ENCODE results near the gene PARD6G. TPM values are rescaled to one million over a fixed set of nuclear protein-coding genes. Genes with fewer than 3 reads are reported as not detected.
A peak's percentile ranks its signal among the peaks of the same experiment; 100 is the strongest.

PARD6G gene
- total RNA-seq, 5 donors from 2014 or later (not counting 1 experiment from before 2014, with no cell fraction given), result 0.15 to 0.96 (median 0.50) TPM; not detected in 1

DNA sequence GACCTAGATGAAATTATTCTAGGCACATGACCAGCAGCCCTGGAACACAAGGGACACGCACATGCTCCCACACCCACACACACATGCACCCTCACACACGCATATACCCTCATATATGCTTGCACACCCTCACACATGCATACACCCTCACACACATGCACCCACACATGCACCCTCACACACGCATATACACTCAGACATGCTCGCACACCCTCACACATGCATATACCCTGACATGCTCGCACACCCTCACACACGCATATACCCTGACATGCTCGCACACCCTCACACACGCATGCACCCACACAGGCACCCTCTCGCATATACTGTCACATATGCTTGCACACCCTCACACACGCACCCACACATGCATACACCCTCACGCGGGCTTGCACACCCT lies 61.8 kb downstream of the PARD6G start:
- peaks cover 4 to 12% of the 10 kb centered on the region in 2 donors for H3K27me3 Mint-ChIP-seq
- POLR2A ChIA-PET, result no interaction called here
- CTCF ChIA-PET, result no interaction called here
- ATAC-seq (replicated peaks in 1 of 4) (no peak), DNase-seq (no peak)
- H3K27ac ChIP-seq (ENCODE audit: low read length), result no peak overlapping the region
- no peaks in the 10 kb centered on the region for H3K36me3 Mint-ChIP-seq
- no peak overlapping the region for H3K4me3 ChIP-seq (ENCODE audit: control insufficient read depth in 1 of 2, extremely low read depth in 1 of 2, low read length in 1 of 2)
- peaks cover 0 to 16% of the 10 kb centered on the region in 2 experiments for H3K27me3 ChIP-seq (replicated peaks in 1 of 2; ENCODE audit: control insufficient read depth in 2 of 2, extremely low read depth in 1 of 2, insufficient read depth in 2 of 2, low read length in 1 of 2)
- H3K4me1 Mint-ChIP-seq, result no peaks in the 10 kb centered on the region
- H3K4me1 ChIP-seq (ENCODE audit: control insufficient read depth in 1 of 2, extremely low read depth in 1 of 2, insufficient read depth in 2 of 2, low read length in 2 of 2), result no peaks in the 10 kb centered on the region
- H3K36me3 ChIP-seq (ENCODE audit: control insufficient read depth in 2 of 2, extremely low read depth in 1 of 2, insufficient read depth in 1 of 2, low read length in 1 of 2), result no peaks in the 10 kb centered on the region
- H3K9me3 Mint-ChIP-seq, result no peaks in the 10 kb centered on the region
- H3K4me3 Mint-ChIP-seq, result no peak overlapping the region
- WGBS (ENCODE audit: insufficient coverage), result 95% methylated on average over 12 of the region's 12 CpGs
- no peak overlapping the region for H3K27ac Mint-ChIP-seq
- H3K9me3 ChIP-seq, result no peaks in the 10 kb centered on the region

DNA sequence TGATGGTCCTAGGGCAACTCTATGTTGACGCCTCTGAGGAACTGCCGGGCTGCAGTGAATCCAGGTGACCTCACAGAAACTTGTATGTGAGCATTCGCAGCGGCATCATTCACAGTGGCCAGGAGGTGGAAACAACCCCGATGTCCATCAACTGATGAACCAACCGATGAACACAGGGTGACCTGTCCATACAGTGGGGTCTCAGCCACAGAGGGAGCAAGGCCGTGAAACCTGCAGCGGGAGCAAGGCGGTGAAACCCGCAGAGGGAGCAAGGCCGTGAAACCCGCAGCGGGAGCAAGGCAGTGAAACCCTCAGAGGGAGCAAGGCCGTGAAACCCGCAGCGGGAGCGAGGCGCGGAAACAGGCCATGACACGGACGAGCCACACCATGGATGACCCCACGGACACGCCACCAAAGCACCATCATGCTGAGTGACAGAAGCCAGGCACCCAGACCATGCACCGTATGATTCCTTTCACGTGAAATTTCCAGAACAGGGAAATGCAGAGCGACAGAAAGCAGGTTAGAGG lies 63.0 kb downstream of the PARD6G start:
- CTCF ChIA-PET, result no interaction called here
- Histone ChIP-seq H3K4me3 (ENCODE audit: control insufficient read depth in 1 of 2, extremely low read depth in 1 of 2, low read length in 1 of 2) (no peak overlapping the region), H3K4me1 (ENCODE audit: control insufficient read depth in 1 of 2, extremely low read depth in 1 of 2, insufficient read depth in 2 of 2, low read length in 2 of 2) (peaks cover 0 to 7% of the 10 kb centered on the region in 2 experiments), H3K27ac (ENCODE audit: low read length) (no peak overlapping the region), H3K36me3 (ENCODE audit: control insufficient read depth in 2 of 2, extremely low read depth in 1 of 2, insufficient read depth in 1 of 2, low read length in 1 of 2) (no peaks in the 10 kb centered on the region), H3K9me3 (no peaks in the 10 kb centered on the region), H3K27me3 (replicated peaks in 1 of 2; ENCODE audit: control insufficient read depth in 2 of 2, extremely low read depth in 1 of 2, insufficient read depth in 2 of 2, low read length in 1 of 2) (peaks cover 0 to 13% of the 10 kb centered on the region in 2 experiments)
- 91% methylated on average over 23 of the region's 26 CpGs for WGBS (ENCODE audit: insufficient coverage)
- Mint-ChIP-seq H3K4me3 (no peak overlapping the region), H3K27me3 (peaks cover 7 to 14% of the 10 kb centered on the region in 2 donors), H3K4me1 (no peaks in the 10 kb centered on the region), H3K36me3 (no peaks in the 10 kb centered on the region), H3K27ac (no peak overlapping the region), H3K9me3 (no peaks in the 10 kb centered on the region)
- POLR2A ChIA-PET, result no interaction called here
- DNase-seq (no peak), ATAC-seq (replicated peaks in 1 of 4) (no peak)

DNA sequence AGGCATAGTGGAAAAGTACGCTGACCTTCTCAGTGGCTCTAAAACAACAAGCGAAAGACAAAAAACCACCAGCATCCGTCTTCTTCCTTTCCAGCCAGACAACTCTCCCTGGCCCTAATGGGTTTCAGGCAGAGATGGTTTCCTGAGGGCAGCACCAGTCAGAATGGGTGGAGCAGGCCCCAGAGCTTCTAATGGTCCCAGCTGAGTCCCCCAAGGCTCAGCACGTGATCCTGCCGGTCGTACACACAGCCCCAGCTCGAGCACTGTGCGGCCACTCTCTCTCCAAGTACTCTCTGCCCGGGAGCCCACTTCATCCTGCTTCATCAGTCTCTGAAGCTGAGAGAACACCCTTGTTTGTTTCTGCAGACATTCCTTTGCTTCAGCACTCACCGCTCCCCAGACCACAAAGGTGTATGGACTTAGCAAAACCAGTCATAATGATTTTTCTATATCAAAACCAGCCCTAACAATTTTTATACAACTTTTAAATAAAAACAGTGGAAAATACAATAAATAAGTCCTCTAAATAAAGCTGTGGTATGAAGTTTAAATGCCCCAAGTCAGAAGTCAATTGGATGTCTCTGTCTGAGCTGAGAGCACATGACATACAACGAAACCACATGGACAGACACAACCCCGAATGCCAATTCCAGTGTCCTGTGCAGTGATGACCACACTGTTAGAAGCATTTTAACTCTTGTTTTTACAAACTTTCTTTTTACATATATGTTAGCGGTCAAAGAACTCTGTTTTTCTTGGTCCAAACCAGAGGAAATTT lies 63.9 kb downstream of the PARD6G start:
- Histone ChIP-seq H3K36me3 (ENCODE audit: control insufficient read depth in 2 of 2, extremely low read depth in 1 of 2, insufficient read depth in 1 of 2, low read length in 1 of 2) (no peaks in the 10 kb centered on the region), H3K4me1 (ENCODE audit: control insufficient read depth in 1 of 2, extremely low read depth in 1 of 2, insufficient read depth in 2 of 2, low read length in 2 of 2) (peaks cover 0 to 7% of the 10 kb centered on the region in 2 experiments), H3K9me3 (no peaks in the 10 kb centered on the region), H3K27ac (ENCODE audit: low read length) (no peak overlapping the region), H3K4me3 (ENCODE audit: control insufficient read depth in 1 of 2, extremely low read depth in 1 of 2, low read length in 1 of 2) (no peak overlapping the region), H3K27me3 (replicated peaks in 1 of 2; ENCODE audit: control insufficient read depth in 2 of 2, extremely low read depth in 1 of 2, insufficient read depth in 2 of 2, low read length in 1 of 2) (peaks cover 0 to 16% of the 10 kb centered on the region in 2 experiments)
- DNase-seq, result no peak
- Mint-ChIP-seq H3K9me3 (no peaks in the 10 kb centered on the region), H3K36me3 (no peaks in the 10 kb centered on the region), H3K27ac (no peak overlapping the region), H3K27me3 (peaks cover 10 to 11% of the 10 kb centered on the region in 2 donors), H3K4me1 (peaks cover 0 to 2% (median 0%) of the 10 kb centered on the region in 3 donors), H3K4me3 (no peak overlapping the region)
- CTCF ChIA-PET, result no interaction called here
- no peak for ATAC-seq (replicated peaks in 1 of 4)
- POLR2A ChIA-PET, result no interaction called here
- WGBS (ENCODE audit: insufficient coverage), result 82% methylated on average over 8 of the region's 13 CpGs

DNA sequence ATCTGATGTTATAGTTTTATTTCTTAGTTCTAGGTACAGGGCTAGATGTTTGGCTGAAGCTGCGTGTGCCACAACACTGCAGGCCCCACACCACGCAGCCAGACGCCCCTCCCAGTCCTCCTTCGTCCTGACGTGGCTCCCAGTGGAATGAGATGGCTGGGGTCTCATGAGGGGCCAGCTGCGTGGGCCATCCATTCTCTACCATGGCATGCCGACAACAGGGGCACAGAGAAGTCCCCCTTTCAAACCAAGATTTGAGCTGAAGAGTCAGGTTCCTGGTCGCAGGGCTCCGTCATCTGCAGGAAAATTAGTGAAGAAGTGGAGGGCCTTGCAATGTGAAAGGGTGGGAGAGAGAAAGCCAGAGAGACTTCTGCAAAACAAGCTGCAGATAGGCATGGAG lies 64.5 kb downstream of the PARD6G start:
- H3K9me3 ChIP-seq, result no peaks in the 10 kb centered on the region
- no peak overlapping the region for H3K4me3 ChIP-seq (ENCODE audit: control insufficient read depth in 1 of 2, extremely low read depth in 1 of 2, low read length in 1 of 2)
- no peak overlapping the region for H3K27ac Mint-ChIP-seq
- H3K4me3 Mint-ChIP-seq, result no peak overlapping the region
- 82% methylated on average over 7 of the region's 9 CpGs for WGBS (ENCODE audit: insufficient coverage)
- H3K27me3 ChIP-seq (replicated peaks in 1 of 2; ENCODE audit: control insufficient read depth in 2 of 2, extremely low read depth in 1 of 2, insufficient read depth in 2 of 2, low read length in 1 of 2), result peaks cover 0 to 13% of the 10 kb centered on the region in 2 experiments
- H3K9me3 Mint-ChIP-seq, result no peaks in the 10 kb centered on the region
- ATAC-seq (replicated peaks in 1 of 4), result no peak
- peaks cover 0 to 7% of the 10 kb centered on the region in 2 experiments for H3K4me1 ChIP-seq (ENCODE audit: control insufficient read depth in 1 of 2, extremely low read depth in 1 of 2, insufficient read depth in 2 of 2, low read length in 2 of 2)
- ChIA-PET CTCF (no interaction called here), POLR2A (no interaction called here)
- H3K4me1 Mint-ChIP-seq, result peaks cover 0 to 2% (median 0%) of the 10 kb centered on the region in 3 donors
- peaks cover 12 to 14% of the 10 kb centered on the region in 2 donors for H3K27me3 Mint-ChIP-seq
- no peaks in the 10 kb centered on the region for H3K36me3 ChIP-seq (ENCODE audit: control insufficient read depth in 2 of 2, extremely low read depth in 1 of 2, insufficient read depth in 1 of 2, low read length in 1 of 2)
- no peak overlapping the region for H3K27ac ChIP-seq (ENCODE audit: low read length)
- H3K36me3 Mint-ChIP-seq, result no peaks in the 10 kb centered on the region
- no peak for DNase-seq

DNA sequence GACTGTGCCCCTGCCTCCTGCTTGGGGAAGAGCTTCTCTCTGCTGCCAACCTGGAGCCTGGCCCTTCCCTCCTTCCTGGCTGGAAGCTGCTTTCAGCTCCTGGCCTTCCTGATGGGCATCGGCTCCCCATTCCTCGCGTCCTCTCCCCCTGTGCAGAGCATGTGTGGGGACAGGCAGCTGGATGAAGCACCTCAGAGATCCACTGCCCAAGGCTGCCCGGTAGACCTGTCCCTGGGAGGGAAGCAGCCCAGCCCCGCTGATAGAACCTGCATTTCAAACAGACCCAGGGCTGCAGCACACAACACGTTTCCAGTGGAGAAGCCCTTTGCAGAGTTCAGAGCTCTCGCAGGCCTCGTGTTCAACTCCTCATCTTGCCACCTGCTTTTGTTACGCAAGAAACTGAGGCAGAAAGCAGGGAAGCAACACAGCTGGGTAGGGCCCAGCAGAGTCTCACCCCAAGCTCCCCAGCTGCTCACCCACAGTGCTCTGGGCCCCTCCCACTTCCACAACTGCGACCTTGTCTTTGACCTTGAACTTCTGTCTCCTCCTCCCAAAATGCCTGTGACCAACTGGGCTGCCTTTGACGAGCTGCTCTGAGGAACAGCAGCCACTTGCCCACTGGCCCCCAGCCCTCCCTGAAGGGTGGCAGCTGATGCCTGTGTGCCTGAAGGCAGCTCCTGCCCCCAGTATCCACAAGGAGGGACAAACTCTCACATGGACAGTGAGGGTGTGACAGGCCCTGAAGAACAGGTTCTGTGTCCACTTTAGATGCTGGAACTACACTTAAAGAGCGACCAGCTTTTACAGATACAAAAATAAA lies 65.5 kb downstream of the PARD6G start:
- ChIA-PET CTCF (no interaction called here), POLR2A (interaction anchor here in 1 of 2 donors (0.6 kb wide), 1 partner anchor 607 kb away, joined by 3 read pairs; no protein-coding TSS in a partner anchor)
- Histone ChIP-seq H3K36me3 (ENCODE audit: control insufficient read depth in 2 of 2, extremely low read depth in 1 of 2, insufficient read depth in 1 of 2, low read length in 1 of 2) (no peaks in the 10 kb centered on the region), H3K9me3 (no peaks in the 10 kb centered on the region), H3K4me3 (ENCODE audit: control insufficient read depth in 1 of 2, extremely low read depth in 1 of 2, low read length in 1 of 2) (no peak overlapping the region), H3K27me3 (replicated peaks in 1 of 2; ENCODE audit: control insufficient read depth in 2 of 2, extremely low read depth in 1 of 2, insufficient read depth in 2 of 2, low read length in 1 of 2) (peaks cover 0 to 14% of the 10 kb centered on the region in 2 experiments), H3K27ac (ENCODE audit: low read length) (no peak overlapping the region), H3K4me1 (ENCODE audit: control insufficient read depth in 1 of 2, extremely low read depth in 1 of 2, insufficient read depth in 2 of 2, low read length in 2 of 2) (peaks cover 0 to 7% of the 10 kb centered on the region in 2 experiments)
- no peak for ATAC-seq (replicated peaks in 1 of 4)
- 76% methylated on average over 11 of the region's 12 CpGs for WGBS (ENCODE audit: insufficient coverage)
- no peaks in the 10 kb centered on the region for H3K9me3 Mint-ChIP-seq
- H3K27me3 Mint-ChIP-seq, result peaks cover 14 to 20% of the 10 kb centered on the region in 2 donors
- DNase-seq, result no peak
- H3K4me3 Mint-ChIP-seq, result no peak overlapping the region
- H3K36me3 Mint-ChIP-seq, result no peaks in the 10 kb centered on the region
- peaks cover 0 to 5% (median 0%) of the 10 kb centered on the region in 3 donors for H3K4me1 Mint-ChIP-seq
- H3K27ac Mint-ChIP-seq, result peak overlapping the region in 1 of 2 donors; percentile 63

Data from T-cell (primary cell).